IPS-15b (cell line): ENCODE results near the gene GTF3C2.
A peak's percentile ranks its signal among the peaks of the same experiment; 100 is the strongest.

Source experiments
- H3K27me3 ChIP-seq: one replicate; pipeline ENCODE4 v1.6.1; 2013; ENCODE audit warnings: low read length; ENCODE audit not compliant: control insufficient read depth, insufficient read depth
- H3K36me3 ChIP-seq: one replicate; pipeline ENCODE4 v1.6.1; 2013; ENCODE audit warnings: low read length; ENCODE audit not compliant: control insufficient read depth, insufficient read depth
- H3K4me1 ChIP-seq: one replicate; pipeline ENCODE4 v1.6.1; 2013; ENCODE audit warnings: mild to moderate bottlenecking, low read length; ENCODE audit not compliant: control insufficient read depth, insufficient read depth
- H3K4me3 ChIP-seq: one replicate; pipeline ENCODE4 v1.5.1; 2013; ENCODE audit warnings: low read depth, low read length
- H3K9ac ChIP-seq: one replicate; pipeline ENCODE4 v1.6.1; 2013; ENCODE audit warnings: low read depth, mild to moderate bottlenecking, low read length
- H3K9me3 ChIP-seq: one replicate; pipeline ENCODE4 v1.6.1; 2013; ENCODE audit warnings: mild to moderate bottlenecking, low read length; ENCODE audit not compliant: control insufficient read depth, insufficient read depth

GTF3C2 gene

GRCh38 chr2:27356382-27357181, at the start of gene GTF3C2:
Gene GTF3C2 (minus strand): TSS chr2:27356764. CDS start chr2:27343554, 13,210 bp downstream.
- no peaks in the 10 kb centered on the region for H3K36me3 ChIP-seq
- H3K9me3 ChIP-seq = no peaks in the 10 kb centered on the region
- H3K4me3 ChIP-seq = peak within 1 kb of the TSS; percentile 97
- H3K9ac ChIP-seq = peak within 1 kb of the TSS; percentile 99
- no peaks in the 10 kb centered on the region for H3K27me3 ChIP-seq
- H3K4me1 ChIP-seq = peaks cover 5% of the 10 kb centered on the region

GRCh38 chr2:27400348-27401135, 44.0 kb upstream of the GTF3C2 start:
- no peak overlapping the region for H3K9ac ChIP-seq
- H3K9me3 ChIP-seq = no peaks in the 10 kb centered on the region
- no peak overlapping the region for H3K4me3 ChIP-seq
- H3K27me3 ChIP-seq = no peaks in the 10 kb centered on the region
- H3K4me1 ChIP-seq = no peaks in the 10 kb centered on the region
- peaks cover 3% of the 10 kb centered on the region for H3K36me3 ChIP-seq

- no peaks in the 10 kb centered on the region for H3K4me1 ChIP-seq
- H3K9me3 ChIP-seq = no peaks in the 10 kb centered on the region
- no peak overlapping the region for H3K4me3 ChIP-seq
- no peak overlapping the region for H3K9ac ChIP-seq
- H3K27me3 ChIP-seq = no peaks in the 10 kb centered on the region
- peaks cover 3% of the 10 kb centered on the region for H3K36me3 ChIP-seq
These were observed 42.4 kb upstream of the GTF3C2 start for GRCh38 chr2:27398962-27399361.

GRCh38 chr2:27393225-27393624, 36.7 kb upstream of the GTF3C2 start:
- no peaks in the 10 kb centered on the region for H3K4me1 ChIP-seq
- H3K9ac ChIP-seq = no peak overlapping the region
- H3K27me3 ChIP-seq = no peaks in the 10 kb centered on the region
- peaks cover 7% of the 10 kb centered on the region for H3K36me3 ChIP-seq
- H3K9me3 ChIP-seq = no peaks in the 10 kb centered on the region
- no peak overlapping the region for H3K4me3 ChIP-seq

- H3K9me3 ChIP-seq = no peaks in the 10 kb centered on the region
- H3K4me3 ChIP-seq = no peak overlapping the region
- H3K9ac ChIP-seq = no peak overlapping the region
- H3K27me3 ChIP-seq = no peaks in the 10 kb centered on the region
- no peaks in the 10 kb centered on the region for H3K4me1 ChIP-seq
- H3K36me3 ChIP-seq = peaks cover 8% of the 10 kb centered on the region
These were observed 34.5 kb upstream of the GTF3C2 start for GRCh38 chr2:27390822-27391679.

- Histone ChIP-seq H3K9me3 (no peaks in the 10 kb centered on the region), H3K36me3 (peaks cover 55% of the 10 kb centered on the region), H3K27me3 (no peaks in the 10 kb centered on the region), H3K4me1 (peaks cover 9% of the 10 kb centered on the region), H3K4me3 (no peak overlapping the region), H3K9ac (peak overlapping the region; percentile 17)
These were observed 25.1 kb upstream of the GTF3C2 start for GRCh38 chr2:27381577-27382181.

- Histone ChIP-seq H3K9me3 (no peaks in the 10 kb centered on the region), H3K9ac (peak within 1 kb of the TSS; percentile 97), H3K4me3 (peak within 1 kb of the TSS; percentile 95), H3K4me1 (peaks cover 9% of the 10 kb centered on the region), H3K27me3 (no peaks in the 10 kb centered on the region), H3K36me3 (peaks cover 60% of the 10 kb centered on the region)
These were observed 24.3 kb upstream of the GTF3C2 start, which contains the start of gene ZNF513 for GRCh38 chr2:27380626-27381545. Gene ZNF513 (minus strand): TSS chr2:27380734. CDS start chr2:27380526, 208 bp downstream.

- Histone ChIP-seq H3K9ac (peak overlapping the region; percentile 97), H3K4me3 (peak overlapping the region; percentile 95), H3K36me3 (peaks cover 66% of the 10 kb centered on the region)
These were observed 23.5 kb upstream of the GTF3C2 start for GRCh38 chr2:27379836-27380625.

GRCh38 chr2:27379383-27379835, 22.8 kb upstream of the GTF3C2 start:
- no peaks in the 10 kb centered on the region for H3K9me3 ChIP-seq
- H3K4me3 ChIP-seq = peak overlapping the region; percentile 95
- peaks cover 9% of the 10 kb centered on the region for H3K4me1 ChIP-seq
- H3K9ac ChIP-seq = peak overlapping the region; percentile 97
- no peaks in the 10 kb centered on the region for H3K27me3 ChIP-seq
- peaks cover 63% of the 10 kb centered on the region for H3K36me3 ChIP-seq

More at GRCh38 chr2:27379836-27380625, 23.5 kb upstream of the GTF3C2 start:
- H3K4me1 ChIP-seq = peaks cover 9% of the 10 kb centered on the region
- H3K27me3 ChIP-seq = no peaks in the 10 kb centered on the region
- no peaks in the 10 kb centered on the region for H3K9me3 ChIP-seq
